ENCODE data around the gene PTPN6. TPM values are rescaled to one million over a fixed set of nuclear protein-coding genes. Genes with fewer than 3 reads are reported as not detected.
A peak's percentile ranks its signal among the peaks of the same experiment; 100 is the strongest.

The PTPN6 gene
- total and polyA plus RNA-seq, 9 of the 15 experiments (the other 6 are each of a cell fraction or from before 2014, with no cell fraction given), result 1.5 to 5.1 (median 3.9) TPM

DNA sequence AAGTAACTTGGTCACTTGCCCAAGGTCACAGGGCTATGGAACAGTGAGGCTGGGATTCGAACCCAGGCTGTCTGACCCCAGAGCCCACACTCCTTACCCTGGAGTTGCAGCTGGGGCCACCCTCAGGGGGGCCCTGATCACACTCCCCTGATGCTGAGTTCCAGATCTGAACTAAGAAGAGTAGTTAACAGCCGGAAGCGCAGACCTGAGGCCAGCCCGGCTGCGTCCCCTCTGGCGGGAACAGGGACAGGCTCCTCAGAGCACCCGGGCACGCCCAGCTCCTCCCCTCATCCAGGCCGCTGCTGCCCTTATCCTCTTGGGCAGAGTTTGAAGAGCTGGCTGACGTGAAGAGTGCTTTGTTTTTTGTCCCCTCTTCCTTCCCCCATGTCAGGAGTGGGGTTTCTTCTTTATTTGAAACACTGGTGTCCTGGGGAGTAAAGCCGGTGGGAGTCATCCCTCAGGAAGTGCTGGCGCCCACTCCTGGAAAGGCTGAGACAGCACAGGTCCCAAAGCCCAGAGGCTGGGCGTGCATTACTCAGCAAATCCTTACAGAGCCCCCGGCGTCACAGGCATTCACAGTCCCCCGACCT, 10.6 kb downstream of the PTPN6 start (continued):
- TF ChIP-seq, protein P1, sequence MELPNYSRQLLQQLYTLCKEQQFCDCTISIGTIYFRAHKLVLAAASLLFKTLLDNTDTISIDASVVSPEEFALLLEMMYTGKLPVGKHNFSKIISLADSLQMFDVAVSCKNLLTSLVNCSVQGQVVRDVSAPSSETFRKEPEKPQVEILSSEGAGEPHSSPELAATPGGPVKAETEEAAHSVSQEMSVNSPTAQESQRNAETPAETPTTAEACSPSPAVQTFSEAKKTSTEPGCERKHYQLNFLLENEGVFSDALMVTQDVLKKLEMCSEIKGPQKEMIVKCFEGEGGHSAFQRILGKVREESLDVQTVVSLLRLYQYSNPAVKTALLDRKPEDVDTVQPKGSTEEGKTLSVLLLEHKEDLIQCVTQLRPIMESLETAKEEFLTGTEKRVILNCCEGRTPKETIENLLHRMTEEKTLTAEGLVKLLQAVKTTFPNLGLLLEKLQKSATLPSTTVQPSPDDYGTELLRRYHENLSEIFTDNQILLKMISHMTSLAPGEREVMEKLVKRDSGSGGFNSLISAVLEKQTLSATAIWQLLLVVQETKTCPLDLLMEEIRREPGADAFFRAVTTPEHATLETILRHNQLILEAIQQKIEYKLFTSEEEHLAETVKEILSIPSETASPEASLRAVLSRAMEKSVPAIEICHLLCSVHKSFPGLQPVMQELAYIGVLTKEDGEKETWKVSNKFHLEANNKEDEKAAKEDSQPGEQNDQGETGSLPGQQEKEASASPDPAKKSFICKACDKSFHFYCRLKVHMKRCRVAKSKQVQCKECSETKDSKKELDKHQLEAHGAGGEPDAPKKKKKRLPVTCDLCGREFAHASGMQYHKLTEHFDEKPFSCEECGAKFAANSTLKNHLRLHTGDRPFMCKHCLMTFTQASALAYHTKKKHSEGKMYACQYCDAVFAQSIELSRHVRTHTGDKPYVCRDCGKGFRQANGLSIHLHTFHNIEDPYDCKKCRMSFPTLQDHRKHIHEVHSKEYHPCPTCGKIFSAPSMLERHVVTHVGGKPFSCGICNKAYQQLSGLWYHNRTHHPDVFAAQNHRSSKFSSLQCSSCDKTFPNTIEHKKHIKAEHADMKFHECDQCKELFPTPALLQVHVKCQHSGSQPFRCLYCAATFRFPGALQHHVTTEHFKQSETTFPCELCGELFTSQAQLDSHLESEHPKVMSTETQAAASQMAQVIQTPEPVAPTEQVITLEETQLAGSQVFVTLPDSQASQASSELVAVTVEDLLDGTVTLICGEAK (IDR thresholded peaks at IDR 0.05), result peak; percentile 89
- TF ChIP-seq, protein P1 (CRISPR knock-in tag; IDR thresholded peaks at IDR 0.05), result no peak
- no peak for TF ChIP-seq SAP30 (IDR thresholded peaks at IDR 0.05; ENCODE audit: borderline replicate concordance, insufficient read depth, low read depth, low read length, poor library complexity, severe bottlenecking)
- 0 out of 2 replicates have a peak, but pooled peaks have one; percentile 10 for TF ChIP-seq MBD2 (IDR thresholded peaks at IDR 0.05; ENCODE audit: borderline replicate concordance, low read depth)
- TF ChIP-seq CREM (IDR thresholded peaks at IDR 0.05; ENCODE audit: low read depth), result no peak
- 0 out of 4 replicates have a peak, but pooled peaks of 1 of the 2 experiments have one; percentile 28 for TF ChIP-seq FOXK2 (conservative IDR thresholded peaks at IDR 0.05 in 1 of 2, IDR thresholded peaks at IDR 0.05 in 1 of 2; ENCODE audit: low read depth in 2 of 2)
- TF ChIP-seq, protein P2, sequence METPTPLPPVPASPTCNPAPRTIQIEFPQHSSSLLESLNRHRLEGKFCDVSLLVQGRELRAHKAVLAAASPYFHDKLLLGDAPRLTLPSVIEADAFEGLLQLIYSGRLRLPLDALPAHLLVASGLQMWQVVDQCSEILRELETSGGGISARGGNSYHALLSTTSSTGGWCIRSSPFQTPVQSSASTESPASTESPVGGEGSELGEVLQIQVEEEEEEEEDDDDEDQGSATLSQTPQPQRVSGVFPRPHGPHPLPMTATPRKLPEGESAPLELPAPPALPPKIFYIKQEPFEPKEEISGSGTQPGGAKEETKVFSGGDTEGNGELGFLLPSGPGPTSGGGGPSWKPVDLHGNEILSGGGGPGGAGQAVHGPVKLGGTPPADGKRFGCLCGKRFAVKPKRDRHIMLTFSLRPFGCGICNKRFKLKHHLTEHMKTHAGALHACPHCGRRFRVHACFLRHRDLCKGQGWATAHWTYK (CRISPR knock-in tag; IDR thresholded peaks at IDR 0.05), result no peak
- TF ChIP-seq KDM2B (CRISPR knock-in tag; IDR thresholded peaks at IDR 0.05), result no peak
- no peak for TF ChIP-seq ZBED1 (IDR thresholded peaks at IDR 0.05)
- no peak; the same call in 1 of the 2 replicates for TF ChIP-seq SAFB (IDR thresholded peaks at IDR 0.05; ENCODE audit: borderline replicate concordance, low read depth, low read length)
- TF ChIP-seq ZNF175 (CRISPR knock-in tag; IDR thresholded peaks at IDR 0.05; ENCODE audit: low read depth), result no peak
- TF ChIP-seq STAG1 (CRISPR knock-in tag; IDR thresholded peaks at IDR 0.05; ENCODE audit: borderline replicate concordance), result no peak
- no peak for TF ChIP-seq ZNF830 (CRISPR knock-in tag; IDR thresholded peaks at IDR 0.05)
- TF ChIP-seq ATF1 (CRISPR knock-in tag; IDR thresholded peaks at IDR 0.05), result no peak
- TF ChIP-seq ATF1 (tag; IDR thresholded peaks at IDR 0.05), result no peak; the same call in 1 of the 2 replicates
- TF ChIP-seq SP2 (IDR thresholded peaks at IDR 0.05; ENCODE audit: extremely low read depth, low read depth, low read length, poor library complexity, severe bottlenecking), result no peak
- no peak for TF ChIP-seq CBX8 (IDR thresholded peaks at IDR 0.05; ENCODE audit: borderline replicate concordance, extremely low read depth, low read depth, low read length, poor library complexity, severe bottlenecking)

All from K562 (cell line).